Esophagus muscularis mucosa (tissue), 4 donors: ENCODE measurements around the gene ATP6V0C.

Source experiments
- EP300 ChIP-seq: sonication (generic); formaldehyde crosslinking; IDR thresholded peaks from one replicate; pipeline ENCODE4 v1.6.1; 2017; ENCODE audit warnings: antibody characterized with exemption
- POLR2A ChIP-seq: fragments of 450-650 bp; IDR thresholded peaks from one replicate; pipeline ENCODE4 v1.6.1; 2017; ENCODE audit warnings: antibody characterized with exemption, moderate library complexity, mild to moderate bottlenecking, low read depth
- POLR2AphosphoS5 ChIP-seq, 2 donors: sonication (generic); formaldehyde crosslinking; IDR thresholded peaks; one replicate each; pipeline ENCODE4 v1.6.1; 2017; ENCODE audit warnings: antibody characterized with exemption in 2 of 2
- TF ChIP-seq, protein P1 (sequence below), 3 experiments: fragments of 200-600 bp in 2 of 3; fragments of 450-650 bp in 1 of 3; sonication (generic) in 2 of 3; IDR thresholded peaks; one replicate each; pipeline ENCODE4 v1.5.1; 2017 to 2019; ENCODE audit warnings: antibody characterized with exemption in 3 of 3, mild to moderate bottlenecking in 2 of 3, moderate library complexity in 1 of 3

DNA sequence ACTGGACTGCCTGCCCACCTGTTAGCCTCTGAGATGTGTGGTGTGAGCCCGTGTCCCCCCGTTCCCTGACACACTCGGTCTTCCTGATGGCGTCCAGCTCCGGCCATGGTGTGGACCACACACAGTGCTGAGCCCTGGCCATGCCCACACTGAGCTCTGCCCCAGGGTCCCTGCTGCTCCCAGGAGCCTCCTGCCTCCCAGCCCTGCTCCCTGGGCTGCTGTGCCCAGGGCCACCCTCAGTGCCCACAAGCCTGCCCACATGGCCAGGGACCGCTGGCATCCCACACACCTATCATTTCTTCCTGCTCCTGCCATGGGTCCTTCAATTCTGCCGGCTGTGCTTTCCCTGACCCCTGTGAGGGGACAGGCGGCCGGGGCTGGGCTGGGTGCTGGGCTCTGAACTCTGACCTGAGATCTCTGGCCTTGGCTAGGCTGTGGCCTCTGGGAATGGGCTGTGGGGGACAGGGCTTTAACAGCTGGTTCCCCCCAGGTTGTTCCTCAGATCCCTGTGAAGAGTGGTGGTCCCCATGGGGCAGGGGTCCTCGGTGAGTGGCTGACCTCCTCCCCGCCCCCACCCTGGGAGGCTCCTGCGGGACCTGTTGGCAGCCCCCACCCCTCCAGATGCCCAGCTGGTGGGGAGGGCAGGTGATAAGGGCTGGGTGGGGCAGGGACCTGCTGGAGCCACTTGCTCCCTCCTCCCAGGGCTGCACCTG, 13.5 kb downstream of the ATP6V0C start:
- TF ChIP-seq, protein P1, sequence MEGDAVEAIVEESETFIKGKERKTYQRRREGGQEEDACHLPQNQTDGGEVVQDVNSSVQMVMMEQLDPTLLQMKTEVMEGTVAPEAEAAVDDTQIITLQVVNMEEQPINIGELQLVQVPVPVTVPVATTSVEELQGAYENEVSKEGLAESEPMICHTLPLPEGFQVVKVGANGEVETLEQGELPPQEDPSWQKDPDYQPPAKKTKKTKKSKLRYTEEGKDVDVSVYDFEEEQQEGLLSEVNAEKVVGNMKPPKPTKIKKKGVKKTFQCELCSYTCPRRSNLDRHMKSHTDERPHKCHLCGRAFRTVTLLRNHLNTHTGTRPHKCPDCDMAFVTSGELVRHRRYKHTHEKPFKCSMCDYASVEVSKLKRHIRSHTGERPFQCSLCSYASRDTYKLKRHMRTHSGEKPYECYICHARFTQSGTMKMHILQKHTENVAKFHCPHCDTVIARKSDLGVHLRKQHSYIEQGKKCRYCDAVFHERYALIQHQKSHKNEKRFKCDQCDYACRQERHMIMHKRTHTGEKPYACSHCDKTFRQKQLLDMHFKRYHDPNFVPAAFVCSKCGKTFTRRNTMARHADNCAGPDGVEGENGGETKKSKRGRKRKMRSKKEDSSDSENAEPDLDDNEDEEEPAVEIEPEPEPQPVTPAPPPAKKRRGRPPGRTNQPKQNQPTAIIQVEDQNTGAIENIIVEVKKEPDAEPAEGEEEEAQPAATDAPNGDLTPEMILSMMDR (IDR thresholded peaks at IDR 0.05) = no peak
- no peak for TF ChIP-seq POLR2A
- TF ChIP-seq POLR2AphosphoS5 (IDR thresholded peaks at IDR 0.05) = no peak
- TF ChIP-seq EP300 = no peak
